G401 (cell line): ENCODE results near the gene MRPS24. TPM values are rescaled to one million over a fixed set of nuclear protein-coding genes. Genes with fewer than 3 reads are reported as not detected.
A peak's percentile ranks its signal among the peaks of the same experiment; 100 is the strongest.

Experiments
- DNase-seq: peaks from one replicate; pipeline ENCODE4 v3.0.0-alpha.2; 2015; ENCODE audit warnings: low spot score
- in situ Hi-C: cut with HindIII; loops from 2 replicates; pipeline ENCODE4 v1.10.0; 2016; ENCODE audit warnings: low sequenced_read_pairs, mixed read lengths
- total RNA-seq: library from RNA; depleted of rRNA; stranded (reverse); fragments of >200 nt; shearing (Covaris generic); gene quantifications from 2 replicates; pipeline ENCODE4 v1.2.3, GENCODE V29; 2014

The MRPS24 gene
- total RNA-seq, 1 experiment from 2014 or later: 143 TPM

GRCh38 chr7:43878867-43879266 lies 9.6 kb upstream of the MRPS24 start:
- peak; percentile 78 for DNase-seq
- in situ Hi-C loops: no loop called here

DNA sequence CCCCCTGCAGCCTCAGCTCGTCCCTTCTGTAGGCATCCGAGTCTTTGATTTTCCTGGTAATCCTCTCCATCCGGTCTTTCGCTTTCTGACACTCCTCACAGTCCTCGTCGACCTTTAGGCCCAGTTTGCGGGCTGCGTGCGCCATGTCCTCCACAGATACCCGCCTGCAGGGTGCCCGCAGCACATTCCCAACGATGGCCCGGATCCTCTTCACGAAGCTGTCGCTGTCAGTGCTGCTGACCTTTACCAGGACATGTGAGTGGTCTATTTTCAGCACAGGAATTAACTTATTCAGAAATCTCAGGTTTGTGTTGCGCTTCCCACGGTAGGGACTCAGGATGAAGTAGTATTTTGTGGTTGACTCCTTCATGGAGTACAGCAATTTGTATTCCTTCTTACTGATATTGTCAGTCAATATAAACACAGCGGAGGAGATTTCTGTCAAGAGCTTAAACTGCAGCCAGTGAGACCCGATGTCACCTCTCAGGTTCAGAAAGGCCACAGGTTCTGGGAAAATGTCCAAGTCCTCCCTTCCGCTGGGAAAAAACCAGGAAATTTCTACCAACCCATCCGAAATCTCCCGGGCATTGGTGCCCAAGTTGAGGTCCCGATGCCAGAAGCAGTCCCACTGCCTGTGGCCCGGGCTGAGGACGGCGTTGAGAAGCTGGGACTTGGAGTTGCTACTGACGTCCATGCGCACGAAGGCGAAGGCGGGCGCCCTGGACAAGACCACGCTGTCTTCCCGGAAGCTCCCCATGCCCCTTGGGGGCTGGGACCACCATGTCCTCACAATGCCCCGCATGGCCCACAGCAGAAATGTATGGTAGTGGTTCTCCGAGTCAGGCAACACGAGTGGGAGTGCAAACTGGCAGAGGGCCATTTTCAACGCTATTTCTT lies 8.9 kb upstream of the MRPS24 start:
- in situ Hi-C loops: no loop called here
- DNase-seq: no peak

DNA sequence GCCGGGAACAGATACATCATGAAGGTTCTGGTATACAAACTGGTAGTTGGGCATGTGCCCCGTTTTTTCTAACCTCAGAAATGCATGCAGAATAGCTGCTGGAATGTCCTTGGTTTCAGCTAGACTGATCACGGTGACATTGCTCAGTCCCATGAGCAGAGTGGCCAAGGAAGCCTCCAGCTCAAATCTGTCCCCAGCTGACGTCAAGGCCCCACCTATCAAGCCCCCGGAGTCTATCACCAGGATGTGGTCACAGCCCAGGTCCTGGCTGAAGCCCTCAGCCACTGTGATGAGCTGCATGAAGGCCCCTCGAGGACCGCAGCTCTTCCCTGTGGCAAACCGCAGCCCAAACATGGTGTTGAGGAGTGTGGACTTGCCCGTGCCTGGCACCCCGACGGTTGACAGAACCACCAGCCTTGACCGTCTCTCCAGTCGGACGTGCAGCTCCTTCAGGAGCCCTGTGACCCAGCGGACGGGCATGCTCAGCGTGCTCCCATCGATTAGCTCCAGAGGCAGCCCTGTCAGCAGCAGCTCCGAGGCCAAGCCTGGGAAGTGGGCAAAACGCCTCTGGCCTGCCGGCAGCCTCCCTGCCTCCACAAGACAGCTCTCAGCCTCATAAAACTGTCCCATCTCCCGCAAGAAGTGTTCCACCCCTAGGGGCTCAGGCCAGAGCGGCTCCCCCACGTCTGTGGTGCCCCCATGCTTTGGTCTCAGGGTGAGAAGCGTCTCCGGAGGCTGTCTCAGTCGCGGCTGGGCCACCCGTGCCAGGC lies 7.8 kb upstream of the MRPS24 start:
- no peak for DNase-seq
- in situ Hi-C loops: no loop called here

DNA sequence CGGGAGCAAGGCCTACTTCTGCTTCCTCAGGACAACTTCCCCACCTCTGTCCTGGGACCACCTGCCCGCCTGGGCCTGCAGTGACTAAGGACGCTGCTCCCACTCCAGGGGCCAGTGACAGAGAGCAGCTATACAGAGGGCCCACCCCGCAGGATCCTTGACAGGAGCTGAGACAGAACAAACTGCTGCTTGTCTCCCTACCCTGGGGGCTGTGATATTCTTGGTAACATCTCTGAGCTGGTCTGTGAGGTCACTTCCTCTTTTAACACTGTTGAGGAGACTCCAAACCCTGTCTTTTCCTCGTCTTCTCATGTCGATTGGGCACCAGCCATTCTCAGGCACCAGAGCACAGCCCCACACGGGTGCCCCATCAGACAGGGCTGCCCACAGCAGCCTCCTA lies 6.9 kb upstream of the MRPS24 start:
- in situ Hi-C loops: no loop called here

GRCh38 chr7:43873300-43873699 lies 4.0 kb upstream of the MRPS24 start:
- no peak for DNase-seq
- in situ Hi-C loops: no loop called here

More for the DNA sequence above, 6.9 kb upstream of the MRPS24 start:
- DNase-seq: no peak

- in situ Hi-C loops: no loop called here
- DNase-seq: peak; percentile 57
Observed at GRCh38 chr7:43872406-43873110, 3.2 kb upstream of the MRPS24 start.

DNA sequence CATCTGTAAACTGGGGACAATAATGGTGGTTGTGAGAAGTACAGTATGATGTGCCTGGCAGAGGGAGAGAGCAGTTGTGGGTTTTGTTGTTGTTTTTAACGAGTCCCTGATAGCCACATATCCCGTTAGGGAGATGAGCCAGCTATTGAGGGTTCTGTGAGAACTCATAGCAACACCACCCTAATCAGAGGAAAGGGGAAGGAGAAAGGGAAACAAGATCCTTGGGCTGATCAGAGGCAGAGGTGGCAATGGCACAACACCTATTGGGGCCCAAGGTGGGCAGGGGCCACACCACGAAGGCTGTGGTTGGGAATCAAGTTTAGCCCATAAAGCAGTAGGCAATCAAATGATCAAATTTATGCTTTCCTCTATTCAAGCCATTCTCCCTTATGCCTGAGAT lies 1.7 kb upstream of the MRPS24 start:
- in situ Hi-C loops: no loop called here

GRCh38 chr7:43870316-43870715 lies 999 bp upstream of the MRPS24 start:
- in situ Hi-C loops: no loop called here
- DNase-seq: no peak

More for the DNA sequence above, 1.7 kb upstream of the MRPS24 start:
- no peak for DNase-seq

DNA sequence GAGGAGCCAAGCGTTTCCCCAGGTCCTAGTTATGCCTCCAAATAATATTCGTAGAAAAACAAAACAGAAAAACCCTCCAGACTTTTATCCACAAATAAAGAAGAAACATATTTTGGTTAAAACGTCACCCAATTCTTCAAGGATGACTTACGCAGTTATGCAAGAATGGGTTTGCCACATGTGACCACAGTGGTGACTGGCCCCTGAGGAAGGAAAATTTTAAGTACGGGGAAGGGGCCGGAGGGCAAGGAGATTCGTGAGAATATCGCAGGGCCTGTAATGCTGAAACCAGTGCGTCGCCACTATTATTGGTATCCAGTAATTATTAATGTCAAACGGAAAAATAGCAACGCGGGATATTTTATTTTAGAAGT lies 537 bp upstream of the MRPS24 start:
- in situ Hi-C loops: no loop called here
- no peak for DNase-seq

- DNase-seq: peak; percentile 16
- in situ Hi-C loops: no loop called here
Observed at GRCh38 chr7:43868681-43869005, 674 bp downstream of the MRPS24 start.

- in situ Hi-C loops: no loop called here
- DNase-seq: no peak
Observed at GRCh38 chr7:43868181-43868580, 1.1 kb downstream of the MRPS24 start.

- in situ Hi-C loops: no loop called here
- DNase-seq: no peak
Observed at GRCh38 chr7:43865277-43865676, 4.0 kb downstream of the MRPS24 start.

GRCh38 chr7:43864126-43864525 lies 5.2 kb downstream of the MRPS24 start:
- in situ Hi-C loops: no loop called here
- DNase-seq: no peak

- no peak for DNase-seq
- in situ Hi-C loops: no loop called here
Observed at GRCh38 chr7:43856996-43857395, 12.3 kb downstream of the MRPS24 start.

DNA sequence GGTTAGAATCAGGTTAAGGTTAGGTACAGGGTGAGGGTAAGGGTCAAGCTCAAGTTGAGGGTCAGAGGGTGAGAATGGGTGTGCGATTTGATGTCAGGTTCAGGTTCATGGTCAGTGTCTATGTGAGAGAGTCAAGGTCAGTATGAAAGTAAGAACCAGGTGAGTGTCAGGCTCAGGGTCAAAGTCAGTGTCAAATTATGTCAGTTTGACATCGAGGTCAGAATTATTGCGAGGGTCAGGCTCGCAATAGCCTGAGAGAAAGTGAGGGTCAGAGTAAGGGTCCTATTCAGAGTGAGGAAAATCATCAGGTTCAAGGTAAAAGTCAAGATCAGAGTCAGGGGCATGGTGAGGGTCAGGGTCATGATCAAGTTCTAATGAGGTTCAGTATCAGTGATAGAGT lies 13.0 kb downstream of the MRPS24 start:
- in situ Hi-C loops: no loop called here
- DNase-seq: no peak

GRCh38 chr7:43855176-43855575 lies 14.1 kb downstream of the MRPS24 start:
- no peak for DNase-seq
- in situ Hi-C loops: no loop called here

- in situ Hi-C loops: no loop called here
- DNase-seq: no peak
Observed at GRCh38 chr7:43851805-43852204, 17.5 kb downstream of the MRPS24 start.

- DNase-seq: no peak
- in situ Hi-C loops: no loop called here
Observed at GRCh38 chr7:43850348-43851116, 18.8 kb downstream of the MRPS24 start.

- DNase-seq: no peak
- in situ Hi-C loops: loop anchor here (5.0 kb wide), 2 partner anchors 42 to 93 kb away; no protein-coding TSS in a partner anchor
Observed at GRCh38 chr7:43849047-43849446, 20.3 kb downstream of the MRPS24 start.
